ENCODE data around the gene PTPRG.

The PTPRG gene

DNA sequence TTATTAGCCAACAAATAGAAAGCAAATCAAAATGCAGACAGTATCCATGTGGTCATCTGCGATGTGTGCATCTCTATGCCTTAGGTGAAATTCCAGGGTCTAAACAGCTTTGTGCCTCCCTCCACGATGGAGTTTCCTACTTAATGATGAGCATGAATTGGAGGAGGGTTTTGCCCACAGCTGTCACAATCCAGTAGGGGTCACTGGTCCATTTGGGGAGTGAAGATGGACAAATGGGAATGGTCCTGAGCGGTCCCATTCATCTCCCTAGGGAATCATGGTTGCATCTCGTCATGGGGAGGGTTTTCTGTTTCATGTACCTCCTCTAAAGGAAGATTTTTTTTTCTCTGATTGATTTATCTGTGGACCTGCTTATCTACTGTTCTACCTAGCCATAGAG lies 358.0 kb downstream of the PTPRG start:
- Mint-ChIP-seq H3K27ac (no peak overlapping the region), H3K36me3 (ENCODE audit: low read depth) (no peaks in the 10 kb centered on the region), H3K4me1 (ENCODE audit: low read depth) (no peaks in the 10 kb centered on the region), H3K4me3 (no peak overlapping the region), H3K9me3 (no peaks in the 10 kb centered on the region), H3K27me3 (no peaks in the 10 kb centered on the region)
- intact Hi-C loops (cut with micrococcal nuclease), result no loop called here

DNA sequence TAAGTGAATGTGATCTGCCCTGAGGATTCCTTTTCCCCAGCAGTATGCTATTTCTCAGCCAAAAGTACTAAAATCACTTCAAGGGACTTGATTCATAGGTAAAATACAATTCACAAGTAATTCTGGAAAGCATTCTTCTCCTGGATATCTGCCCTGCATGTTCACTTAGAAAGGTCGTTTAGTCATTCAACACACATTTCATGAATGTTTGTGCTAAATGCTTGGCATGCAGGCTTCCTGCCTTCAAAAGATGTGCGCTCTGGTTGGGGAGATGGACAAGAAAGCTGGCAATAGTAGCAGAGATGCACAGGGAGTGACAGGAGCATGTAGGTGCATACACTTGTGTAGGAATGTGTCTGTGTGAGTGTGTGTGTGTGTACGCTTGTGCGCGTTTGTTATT lies 360.7 kb downstream of the PTPRG start:
- H3K27me3 Mint-ChIP-seq, result no peaks in the 10 kb centered on the region
- no peak overlapping the region for H3K4me3 Mint-ChIP-seq
- H3K9me3 Mint-ChIP-seq, result no peaks in the 10 kb centered on the region
- no peaks in the 10 kb centered on the region for H3K36me3 Mint-ChIP-seq (ENCODE audit: low read depth)
- intact Hi-C loops (cut with micrococcal nuclease), result no loop called here
- no peak overlapping the region for H3K27ac Mint-ChIP-seq
- H3K4me1 Mint-ChIP-seq (ENCODE audit: low read depth), result no peaks in the 10 kb centered on the region

DNA sequence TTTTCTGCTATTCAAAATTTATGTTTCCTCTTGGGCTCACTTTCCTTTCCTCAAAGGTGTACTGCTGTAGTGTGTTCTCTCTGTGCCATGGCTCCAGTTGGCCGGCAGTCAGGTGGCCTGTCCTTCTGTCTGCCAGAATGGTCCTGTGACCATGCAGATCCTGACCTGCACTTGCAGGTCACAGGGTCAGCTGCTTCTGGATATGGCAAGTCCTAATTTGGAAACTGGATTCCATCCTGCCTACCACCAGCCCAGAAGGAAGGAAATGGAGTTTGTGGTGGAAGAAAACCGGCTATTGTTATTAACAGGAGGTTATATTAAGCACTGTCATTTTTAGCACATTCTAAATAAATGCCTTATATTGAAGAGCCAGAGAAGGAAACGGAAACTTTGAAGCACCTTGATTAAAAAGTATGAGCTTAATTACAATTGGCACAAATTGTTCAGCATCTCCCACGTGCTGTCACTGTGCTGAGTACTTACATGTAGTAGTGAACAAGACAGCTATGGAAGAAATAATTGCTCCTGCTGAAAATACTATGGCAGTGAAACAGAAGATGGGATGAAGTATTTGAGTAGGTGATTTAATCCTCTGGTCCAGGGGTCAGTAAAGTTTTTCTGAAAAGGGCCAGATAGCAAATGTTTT lies 362.8 kb downstream of the PTPRG start:
- Mint-ChIP-seq H3K27me3 (no peaks in the 10 kb centered on the region), H3K9me3 (no peaks in the 10 kb centered on the region)
- intact Hi-C loops (cut with micrococcal nuclease), result no loop called here

DNA sequence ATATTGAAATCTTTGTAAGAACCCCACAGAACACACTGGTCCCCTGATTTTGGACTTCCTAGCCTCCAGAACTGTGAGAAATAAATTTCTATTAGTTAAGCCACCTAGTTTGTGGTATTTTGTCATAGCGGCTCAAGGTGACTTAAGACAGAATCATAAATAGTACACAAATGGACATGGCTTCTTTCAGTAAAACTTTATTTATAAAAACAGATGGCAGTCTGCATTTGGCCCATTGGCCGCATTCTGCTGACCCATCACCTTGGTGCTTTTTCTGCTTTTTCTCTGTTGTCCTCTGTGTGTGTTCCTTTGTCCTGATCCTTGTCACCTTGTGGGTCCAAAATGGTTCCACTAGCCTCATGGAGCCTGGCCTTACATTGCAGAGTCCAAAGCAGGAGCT lies 363.6 kb downstream of the PTPRG start:
- H3K4me1 Mint-ChIP-seq (ENCODE audit: low read depth), result no peaks in the 10 kb centered on the region
- no peaks in the 10 kb centered on the region for H3K27me3 Mint-ChIP-seq
- H3K9me3 Mint-ChIP-seq, result no peaks in the 10 kb centered on the region
- H3K27ac Mint-ChIP-seq, result no peak overlapping the region
- intact Hi-C loops (cut with micrococcal nuclease), result no loop called here
- H3K4me3 Mint-ChIP-seq, result no peak overlapping the region
- no peaks in the 10 kb centered on the region for H3K36me3 Mint-ChIP-seq (ENCODE audit: low read depth)

More for the DNA sequence above, 362.8 kb downstream of the PTPRG start:
- Mint-ChIP-seq H3K4me3 (no peak overlapping the region), H3K4me1 (ENCODE audit: low read depth) (no peaks in the 10 kb centered on the region), H3K27ac (no peak overlapping the region), H3K36me3 (ENCODE audit: low read depth) (no peaks in the 10 kb centered on the region)

DNA sequence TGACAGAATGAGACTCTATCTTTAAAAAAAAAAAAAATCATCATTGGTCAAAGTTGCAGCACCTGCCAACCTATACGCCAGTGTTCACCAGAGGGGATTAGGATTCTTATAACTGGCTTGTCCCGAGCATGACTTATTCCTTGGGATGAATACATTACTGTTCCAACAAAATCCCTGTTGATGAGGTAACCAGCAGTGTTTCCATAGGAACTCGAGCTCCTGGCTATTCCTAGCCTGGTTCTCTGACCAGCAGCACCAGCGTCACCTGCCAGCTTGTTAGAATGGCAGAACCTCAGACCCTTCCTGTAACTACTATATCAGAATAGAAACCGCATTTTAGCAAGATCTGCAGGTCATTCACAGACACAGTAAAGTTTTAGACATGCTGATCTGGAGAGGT lies 364.4 kb downstream of the PTPRG start:
- Mint-ChIP-seq H3K36me3 (ENCODE audit: low read depth) (no peaks in the 10 kb centered on the region), H3K4me3 (no peak overlapping the region)

DNA sequence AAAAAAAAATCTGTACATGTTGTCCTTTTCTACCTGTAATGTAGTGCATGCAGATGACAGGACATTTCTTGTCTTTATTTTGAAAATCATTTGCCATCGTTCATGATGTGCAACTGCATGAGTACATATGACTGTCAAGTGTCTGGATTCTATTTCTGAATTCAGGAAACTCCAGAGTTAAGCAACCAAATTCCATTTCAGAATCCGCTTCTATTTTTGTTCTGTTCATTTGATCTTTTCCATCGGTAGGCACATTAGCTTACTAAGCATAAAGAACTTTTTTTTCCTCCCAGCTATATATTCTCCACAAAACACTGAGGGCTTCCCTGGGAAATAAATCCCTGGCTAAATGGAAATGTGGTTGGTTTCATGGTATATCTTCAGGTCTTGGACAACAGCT lies 365.6 kb downstream of the PTPRG start:
- no peak overlapping the region for H3K27ac Mint-ChIP-seq
- H3K27me3 Mint-ChIP-seq, result no peaks in the 10 kb centered on the region
- H3K4me1 Mint-ChIP-seq (ENCODE audit: low read depth), result no peaks in the 10 kb centered on the region
- intact Hi-C loops (cut with micrococcal nuclease), result no loop called here
- H3K9me3 Mint-ChIP-seq, result no peaks in the 10 kb centered on the region
- H3K4me3 Mint-ChIP-seq, result no peak overlapping the region
- H3K36me3 Mint-ChIP-seq (ENCODE audit: low read depth), result no peaks in the 10 kb centered on the region

More for the DNA sequence above, 364.4 kb downstream of the PTPRG start:
- Mint-ChIP-seq H3K27ac (no peak overlapping the region), H3K9me3 (no peaks in the 10 kb centered on the region), H3K4me1 (ENCODE audit: low read depth) (no peaks in the 10 kb centered on the region), H3K27me3 (no peaks in the 10 kb centered on the region)
- intact Hi-C loops (cut with micrococcal nuclease), result no loop called here

DNA sequence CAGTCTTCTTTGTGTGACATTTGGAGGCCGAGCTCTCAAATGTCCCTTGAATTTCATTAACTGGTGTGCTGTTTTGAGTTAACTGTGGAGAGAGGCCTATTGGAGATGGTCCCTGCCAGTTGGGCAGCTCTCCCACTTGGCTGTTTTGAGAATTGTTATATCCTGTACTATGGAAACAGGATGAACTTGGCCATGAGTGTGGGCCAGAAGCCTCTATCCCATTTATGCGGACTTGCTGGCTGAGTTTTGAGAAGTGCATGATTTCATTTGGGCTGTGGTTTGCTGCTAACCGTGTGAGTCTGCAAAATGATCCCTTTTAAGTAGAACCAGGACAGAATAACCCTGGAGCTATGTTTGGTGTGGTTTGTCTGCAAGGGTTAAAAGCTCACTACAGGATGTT lies 366.0 kb downstream of the PTPRG start:
- H3K4me1 Mint-ChIP-seq (ENCODE audit: low read depth), result no peaks in the 10 kb centered on the region
- H3K4me3 Mint-ChIP-seq, result no peak overlapping the region

DNA sequence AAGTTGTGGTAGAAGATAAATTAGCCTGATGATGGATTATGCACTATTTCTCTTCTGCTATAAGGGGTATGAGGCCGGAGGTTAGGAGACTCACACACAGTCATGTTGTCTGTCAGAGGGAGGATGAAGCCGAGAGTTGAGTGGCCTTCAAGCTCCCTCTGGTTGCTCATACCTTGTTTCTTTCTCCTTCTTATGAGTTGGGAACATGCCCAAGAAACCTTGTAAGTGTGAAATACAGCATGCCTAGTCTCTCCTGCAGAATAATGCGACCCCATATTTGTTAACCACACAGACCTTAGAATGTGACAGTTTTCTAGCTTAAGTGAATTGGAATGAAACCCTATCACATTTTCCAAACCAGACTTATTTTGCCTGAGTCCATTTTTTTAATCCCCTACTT lies 366.7 kb downstream of the PTPRG start:
- Mint-ChIP-seq H3K36me3 (ENCODE audit: low read depth) (no peaks in the 10 kb centered on the region), H3K9me3 (no peaks in the 10 kb centered on the region), H3K27me3 (no peaks in the 10 kb centered on the region), H3K27ac (no peak overlapping the region), H3K4me1 (ENCODE audit: low read depth) (no peaks in the 10 kb centered on the region), H3K4me3 (no peak overlapping the region)
- intact Hi-C loops (cut with micrococcal nuclease), result no loop called here

More for the DNA sequence above, 366.0 kb downstream of the PTPRG start:
- H3K27me3 Mint-ChIP-seq, result no peaks in the 10 kb centered on the region
- H3K9me3 Mint-ChIP-seq, result no peaks in the 10 kb centered on the region
- intact Hi-C loops (cut with micrococcal nuclease), result no loop called here
- H3K27ac Mint-ChIP-seq, result no peak overlapping the region
- no peaks in the 10 kb centered on the region for H3K36me3 Mint-ChIP-seq (ENCODE audit: low read depth)

DNA sequence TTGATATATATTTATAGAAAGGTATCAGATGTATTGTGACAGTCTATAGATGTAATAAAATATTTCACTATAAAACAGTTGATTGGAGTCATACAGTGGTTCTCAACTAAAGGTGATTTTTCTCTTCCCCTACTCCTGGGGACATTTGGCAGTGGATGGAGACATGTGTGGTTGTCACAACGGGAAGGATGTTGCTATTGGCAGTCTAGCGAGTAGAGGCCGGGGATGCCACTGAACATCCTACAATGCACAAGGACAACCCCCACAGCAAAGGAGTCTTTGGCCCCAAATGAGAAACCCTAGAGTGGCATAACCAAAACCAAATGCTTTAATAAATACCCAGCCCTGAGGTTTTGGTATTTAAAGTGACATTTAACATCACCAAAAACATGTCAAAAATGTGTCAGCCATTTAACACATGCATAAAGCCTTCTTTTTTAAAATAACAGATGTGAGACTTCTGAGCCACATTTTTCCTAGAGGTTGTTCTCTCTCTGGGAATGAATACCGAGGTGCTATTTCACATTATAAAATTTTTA lies 367.5 kb downstream of the PTPRG start:
- no peaks in the 10 kb centered on the region for H3K36me3 Mint-ChIP-seq (ENCODE audit: low read depth)
- H3K27ac Mint-ChIP-seq, result no peak overlapping the region
- H3K27me3 Mint-ChIP-seq, result no peaks in the 10 kb centered on the region
- no peak overlapping the region for H3K4me3 Mint-ChIP-seq
- no peaks in the 10 kb centered on the region for H3K4me1 Mint-ChIP-seq (ENCODE audit: low read depth)
- no peaks in the 10 kb centered on the region for H3K9me3 Mint-ChIP-seq
- intact Hi-C loops (cut with micrococcal nuclease), result no loop called here

DNA sequence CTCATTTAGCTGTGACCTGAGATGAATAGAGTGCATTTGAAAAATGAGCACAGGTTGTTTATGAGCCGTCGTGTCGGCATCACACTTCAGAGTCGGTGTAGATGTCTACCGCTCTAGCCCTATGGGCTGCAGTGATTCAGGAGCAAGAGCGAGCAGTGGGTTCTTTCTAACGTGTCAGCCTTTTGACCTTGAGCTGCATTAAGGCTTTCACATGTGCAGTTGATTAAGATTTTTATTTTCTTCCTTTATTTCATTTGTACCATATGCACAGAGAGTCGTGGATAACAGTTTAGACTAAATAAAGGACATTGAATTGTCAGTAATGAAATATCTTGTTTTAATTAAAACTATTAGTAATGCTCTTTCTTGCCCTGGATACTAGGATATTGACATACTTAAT lies 368.2 kb downstream of the PTPRG start:
- H3K4me1 Mint-ChIP-seq (ENCODE audit: low read depth), result no peaks in the 10 kb centered on the region
- no peak overlapping the region for H3K4me3 Mint-ChIP-seq
- no peaks in the 10 kb centered on the region for H3K36me3 Mint-ChIP-seq (ENCODE audit: low read depth)
- intact Hi-C loops (cut with micrococcal nuclease), result no loop called here
- H3K27me3 Mint-ChIP-seq, result no peaks in the 10 kb centered on the region
- H3K9me3 Mint-ChIP-seq, result no peaks in the 10 kb centered on the region
- H3K27ac Mint-ChIP-seq, result no peak overlapping the region

DNA sequence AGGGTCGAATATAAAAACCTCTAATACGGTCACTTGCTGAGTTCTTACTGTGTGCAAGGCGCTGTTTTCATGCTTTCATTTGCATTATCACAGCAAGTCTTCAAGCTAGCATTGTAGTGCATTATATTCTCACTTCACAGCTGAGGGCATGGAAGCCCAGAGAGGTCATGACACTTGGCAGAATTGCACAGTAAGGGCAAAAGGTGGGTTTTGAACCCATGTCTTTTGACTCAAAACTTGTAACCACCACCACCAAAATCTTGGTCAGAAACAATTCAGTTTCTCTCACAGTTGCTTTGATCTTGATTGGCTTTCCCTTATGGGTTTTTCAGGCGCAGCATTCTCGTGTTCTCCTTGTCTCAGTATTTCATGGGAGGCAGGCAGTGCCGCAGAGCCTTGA lies 371.1 kb downstream of the PTPRG start:
- no peak overlapping the region for H3K27ac Mint-ChIP-seq
- no peaks in the 10 kb centered on the region for H3K9me3 Mint-ChIP-seq

DNA sequence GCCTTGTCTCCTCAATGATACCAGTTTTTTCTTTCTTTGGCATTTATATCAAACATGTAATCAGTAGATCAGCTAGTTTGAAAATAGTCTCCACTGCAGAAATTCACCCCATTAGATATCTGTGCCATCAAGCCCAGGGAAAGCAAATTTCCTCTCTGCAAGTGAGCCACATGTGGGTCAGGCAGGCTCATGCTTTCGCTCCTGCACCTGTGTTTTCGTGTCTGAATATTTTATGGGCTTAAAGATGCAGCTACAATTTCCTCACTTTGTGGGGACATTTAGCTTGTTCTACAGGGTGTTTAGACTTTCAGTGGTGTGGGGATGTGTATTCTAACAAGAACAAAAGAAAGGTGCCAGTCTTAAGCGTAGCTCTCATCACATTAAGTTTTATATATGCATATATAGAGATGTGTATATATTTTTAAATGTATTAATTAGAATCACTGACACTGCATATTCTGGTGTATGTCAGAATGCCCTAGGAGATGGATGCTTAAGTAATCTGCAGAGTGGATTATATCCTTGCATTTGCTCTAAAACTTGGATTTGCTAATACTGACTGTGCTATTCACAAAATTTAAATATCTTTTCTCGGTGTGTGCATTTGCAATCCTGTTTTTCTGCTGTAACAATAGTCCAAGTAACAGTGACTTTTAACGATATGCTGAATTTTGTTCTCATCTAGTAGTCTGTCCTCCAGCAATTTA lies 372.6 kb downstream of the PTPRG start:
- no peaks in the 10 kb centered on the region for H3K27me3 Mint-ChIP-seq
- H3K4me3 Mint-ChIP-seq, result no peak overlapping the region
- intact Hi-C loops (cut with micrococcal nuclease), result no loop called here
- no peaks in the 10 kb centered on the region for H3K4me1 Mint-ChIP-seq (ENCODE audit: low read depth)
- H3K36me3 Mint-ChIP-seq (ENCODE audit: low read depth), result no peaks in the 10 kb centered on the region
- no peaks in the 10 kb centered on the region for H3K9me3 Mint-ChIP-seq
- H3K27ac Mint-ChIP-seq, result no peak overlapping the region

More for the DNA sequence above, 371.1 kb downstream of the PTPRG start:
- Mint-ChIP-seq H3K4me3 (no peak overlapping the region), H3K36me3 (ENCODE audit: low read depth) (no peaks in the 10 kb centered on the region), H3K27me3 (no peaks in the 10 kb centered on the region), H3K4me1 (ENCODE audit: low read depth) (no peaks in the 10 kb centered on the region)
- intact Hi-C loops (cut with micrococcal nuclease), result no loop called here

DNA sequence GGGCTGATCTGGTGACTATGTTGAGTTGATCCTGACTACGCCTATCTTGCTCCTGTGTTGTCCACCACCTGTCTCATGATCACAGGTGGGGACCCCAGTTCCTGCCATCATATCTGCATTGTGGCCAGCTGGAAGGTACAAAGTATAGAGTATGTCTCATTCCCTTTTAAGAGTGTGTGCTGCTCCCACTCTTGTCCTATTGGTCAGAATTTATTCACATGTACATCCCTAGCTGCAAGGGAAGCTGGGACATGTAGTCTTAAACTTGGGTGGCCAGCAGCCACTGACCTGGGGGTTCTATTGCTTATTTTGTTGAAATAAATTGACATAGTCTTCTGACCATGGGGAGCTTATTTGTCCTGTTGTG lies 373.1 kb downstream of the PTPRG start:
- Mint-ChIP-seq H3K4me3 (no peak overlapping the region), H3K27ac (no peak overlapping the region), H3K9me3 (no peaks in the 10 kb centered on the region), H3K4me1 (ENCODE audit: low read depth) (no peaks in the 10 kb centered on the region), H3K27me3 (no peaks in the 10 kb centered on the region), H3K36me3 (ENCODE audit: low read depth) (no peaks in the 10 kb centered on the region)
- intact Hi-C loops (cut with micrococcal nuclease), result no loop called here

DNA sequence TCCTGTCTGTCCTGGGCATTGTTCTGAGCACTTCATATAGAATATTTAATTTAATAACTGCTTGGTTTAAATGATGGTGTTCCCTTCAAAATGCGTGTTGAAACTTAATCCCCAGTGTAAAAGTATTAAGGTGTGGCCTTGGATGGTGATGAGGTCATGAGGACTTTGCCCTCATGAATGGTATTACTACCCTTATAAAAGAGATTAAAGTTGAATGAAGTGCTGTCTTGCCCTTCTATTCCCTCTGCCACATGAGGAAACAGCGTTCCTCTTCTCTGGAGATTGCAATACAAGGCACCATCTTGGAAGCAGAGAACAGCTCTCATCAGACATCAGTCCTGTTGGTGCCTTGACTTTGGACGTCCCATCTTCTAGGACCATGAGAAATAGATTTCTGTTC lies 374.4 kb downstream of the PTPRG start:
- Mint-ChIP-seq H3K9me3 (no peaks in the 10 kb centered on the region), H3K36me3 (ENCODE audit: low read depth) (no peaks in the 10 kb centered on the region), H3K4me3 (no peak overlapping the region), H3K4me1 (ENCODE audit: low read depth) (no peaks in the 10 kb centered on the region), H3K27ac (no peak overlapping the region), H3K27me3 (no peaks in the 10 kb centered on the region)
- intact Hi-C loops (cut with micrococcal nuclease), result no loop called here

All from dendritic cell treated with granulocyte-macrophage colony-stimulating factor and Interleukin-4, amounts not matched to agents 40 ng/mL and 50 ng/mL, for 4 days (primary cell).